Endothelial cell of hepatic sinusoid (primary cell): ENCODE data around the gene MGST2.

Experiments
- in situ Hi-C: cut with HindIII; loops from 2 replicates; pipeline ENCODE4 v1.10.0; 2017; ENCODE audit warnings: low sequenced_read_pairs

The MGST2 gene

DNA sequence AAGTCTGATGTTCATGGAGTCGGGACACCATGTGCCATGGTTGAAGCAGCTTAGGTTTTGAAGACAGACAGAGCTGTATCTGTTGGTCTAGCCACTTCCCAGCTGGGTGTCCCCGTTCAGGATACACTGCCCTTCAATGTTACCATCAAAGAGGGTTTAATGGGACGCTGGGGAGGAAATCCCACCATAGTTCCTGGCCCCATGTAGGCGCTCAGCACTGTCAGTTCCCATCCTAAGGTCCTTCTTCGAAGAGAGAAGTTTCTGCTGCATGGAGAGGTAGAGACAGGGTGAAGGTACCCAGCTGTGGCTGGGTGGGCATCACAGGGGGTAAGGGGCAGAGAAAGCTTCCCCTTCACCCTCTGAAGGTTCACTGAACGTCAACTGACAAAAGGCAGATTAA is 3.7 kb downstream of the MGST2 start:
- in situ Hi-C loops: no loop called here

DNA sequence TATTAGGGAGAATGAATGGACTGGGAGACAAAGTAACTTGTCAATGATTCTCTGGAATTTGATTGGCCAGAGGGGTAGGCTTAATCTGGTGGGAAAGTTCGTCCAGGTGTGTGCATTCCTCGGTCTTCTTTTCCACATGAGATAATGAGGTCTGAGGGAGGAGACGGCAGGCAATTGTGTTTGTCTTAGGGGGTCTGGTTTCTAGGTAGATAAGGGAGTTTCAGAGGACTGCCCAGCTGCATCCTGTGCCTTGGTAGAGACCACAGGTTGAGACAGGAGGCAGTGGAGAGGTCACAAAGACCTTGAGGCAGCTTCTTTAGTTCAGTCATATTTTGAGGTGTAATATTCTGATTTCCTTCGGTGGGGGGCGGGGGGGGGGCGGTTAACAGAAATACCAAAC is 4.3 kb downstream of the MGST2 start:
- in situ Hi-C loops: no loop called here

DNA sequence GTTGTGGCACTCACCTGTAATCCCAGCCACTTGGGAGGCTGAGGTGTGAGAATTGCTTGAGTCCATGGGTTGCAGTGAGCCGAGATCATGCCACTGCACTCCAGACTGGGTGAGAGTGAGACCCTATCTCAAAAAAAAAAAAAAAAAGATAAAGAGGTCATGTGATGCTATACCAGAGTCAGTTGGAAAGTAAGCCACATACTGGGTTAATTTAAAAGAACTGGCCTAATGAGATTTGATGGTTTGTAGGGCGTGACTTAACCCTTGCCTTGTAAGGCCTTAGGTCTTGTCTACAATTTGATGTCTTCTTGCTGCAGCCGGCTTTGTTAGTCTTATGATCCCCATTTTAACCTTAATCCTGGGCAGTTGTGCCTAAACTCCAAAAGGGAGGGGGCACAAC is 5.2 kb downstream of the MGST2 start:
- in situ Hi-C loops: no loop called here

DNA sequence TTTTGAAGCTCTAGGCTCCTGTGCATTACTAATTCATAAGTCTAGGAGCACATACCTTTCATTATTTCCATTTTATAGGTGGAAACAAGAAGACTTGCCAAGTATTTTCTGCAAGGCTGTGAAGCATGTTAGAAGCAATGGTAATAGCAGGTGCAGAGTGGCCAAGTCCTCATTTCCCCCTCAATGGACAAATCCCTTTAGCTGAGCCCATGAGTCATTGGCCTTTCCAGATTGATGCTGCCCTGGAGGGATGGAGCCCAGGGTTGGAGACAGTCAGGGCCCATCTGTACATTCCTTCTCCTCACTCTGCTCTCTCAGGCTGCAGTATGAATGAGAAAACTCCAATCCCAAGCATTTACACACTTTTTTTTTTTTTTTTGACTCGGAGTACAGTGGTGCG is 6.6 kb downstream of the MGST2 start:
- in situ Hi-C loops: no loop called here

DNA sequence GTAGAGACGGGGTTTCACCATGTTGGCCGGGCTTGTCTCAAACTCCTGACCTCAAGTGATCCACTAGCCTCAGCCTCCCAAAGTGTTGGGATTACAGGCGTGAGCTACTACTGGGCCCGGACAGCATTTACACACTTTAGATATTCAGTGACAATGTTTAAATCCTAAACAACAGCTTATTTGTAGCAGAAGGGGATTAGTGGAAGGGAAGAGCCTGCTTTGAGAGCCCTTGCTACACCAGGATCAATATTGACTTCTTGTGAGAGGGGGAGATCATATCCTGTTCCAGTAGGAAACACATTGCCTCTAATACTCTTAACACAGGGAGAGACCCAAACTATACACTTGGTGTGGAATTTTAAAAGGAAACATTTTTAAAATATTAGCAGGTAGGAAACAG is 7.1 kb downstream of the MGST2 start:
- in situ Hi-C loops: no loop called here

DNA sequence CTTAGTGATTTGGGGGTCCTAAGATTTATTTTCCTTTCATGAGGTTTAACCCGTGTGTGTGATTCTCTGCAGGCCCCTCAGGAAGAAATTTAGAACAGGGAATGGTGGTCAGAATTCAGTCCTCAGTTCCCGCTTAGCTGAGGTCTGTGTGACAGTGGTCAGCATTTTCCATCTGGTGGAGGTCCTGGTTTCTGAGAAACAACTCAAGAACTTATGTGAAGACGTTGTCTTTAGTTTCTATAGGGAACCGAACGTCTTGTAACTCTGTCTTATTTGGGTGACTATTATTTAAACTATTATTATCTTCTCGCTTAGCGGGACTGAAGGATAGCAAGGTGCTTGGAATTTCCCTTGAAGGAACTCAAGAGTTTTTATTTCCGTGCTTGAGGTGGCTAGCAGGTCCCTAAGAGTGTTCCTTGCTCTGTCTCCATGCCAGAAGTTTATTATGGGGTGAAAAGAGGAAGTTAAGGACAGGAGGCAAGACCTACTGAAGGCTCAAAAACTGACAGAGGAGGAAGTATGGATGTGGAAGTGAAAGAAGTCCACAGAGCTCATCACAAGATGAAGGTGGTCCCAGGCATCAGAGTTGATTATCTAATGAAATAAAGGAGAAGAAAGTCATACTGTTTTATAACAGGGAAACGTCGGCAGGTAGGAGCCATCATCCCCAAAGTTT is 9.4 kb downstream of the MGST2 start:
- in situ Hi-C loops: loop anchor here (5.0 kb wide), 1 partner anchor 48 kb away; no protein-coding TSS in a partner anchor

DNA sequence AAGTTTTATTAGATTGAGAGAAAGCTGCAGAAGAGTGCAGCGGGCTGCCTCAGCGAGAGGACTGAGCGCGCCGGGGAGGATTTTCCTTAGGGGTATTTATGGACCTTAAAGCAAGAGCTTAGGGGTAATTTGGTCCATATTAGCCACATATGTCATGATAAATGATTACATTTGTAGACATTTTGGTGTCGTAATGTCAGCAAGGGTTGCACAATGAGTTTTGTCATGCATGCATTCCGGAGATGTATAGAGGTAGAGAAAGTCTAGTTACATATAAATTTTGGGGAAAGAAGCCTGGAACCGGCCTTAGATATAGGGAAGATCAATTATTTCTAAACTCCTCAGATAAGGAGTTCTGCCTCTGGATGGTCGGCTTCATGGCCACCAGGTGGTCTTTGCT is 10.0 kb downstream of the MGST2 start:
- in situ Hi-C loops: loop anchor here (5.0 kb wide), 1 partner anchor 48 kb away; no protein-coding TSS in a partner anchor

DNA sequence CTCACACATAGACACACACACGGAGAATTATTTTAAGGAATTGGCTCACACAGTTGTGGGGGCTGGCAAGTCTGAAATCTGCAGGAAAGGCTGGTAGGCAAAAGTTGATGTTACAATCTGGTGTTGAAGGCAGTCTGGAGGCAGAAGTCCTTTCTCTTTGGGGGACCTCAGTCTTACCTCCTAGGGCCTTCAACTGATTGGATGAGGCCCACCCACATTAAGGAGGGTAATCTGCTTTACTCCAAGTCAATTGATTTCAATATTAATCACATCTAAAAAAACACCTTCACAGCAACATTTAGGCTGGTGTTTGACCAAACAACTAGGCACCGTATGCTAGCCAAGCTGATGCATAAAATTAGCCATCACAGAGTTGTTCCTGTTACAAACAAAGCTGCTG is 10.7 kb downstream of the MGST2 start:
- in situ Hi-C loops: loop anchor here (5.0 kb wide), 1 partner anchor 49 kb away; no protein-coding TSS in a partner anchor

DNA sequence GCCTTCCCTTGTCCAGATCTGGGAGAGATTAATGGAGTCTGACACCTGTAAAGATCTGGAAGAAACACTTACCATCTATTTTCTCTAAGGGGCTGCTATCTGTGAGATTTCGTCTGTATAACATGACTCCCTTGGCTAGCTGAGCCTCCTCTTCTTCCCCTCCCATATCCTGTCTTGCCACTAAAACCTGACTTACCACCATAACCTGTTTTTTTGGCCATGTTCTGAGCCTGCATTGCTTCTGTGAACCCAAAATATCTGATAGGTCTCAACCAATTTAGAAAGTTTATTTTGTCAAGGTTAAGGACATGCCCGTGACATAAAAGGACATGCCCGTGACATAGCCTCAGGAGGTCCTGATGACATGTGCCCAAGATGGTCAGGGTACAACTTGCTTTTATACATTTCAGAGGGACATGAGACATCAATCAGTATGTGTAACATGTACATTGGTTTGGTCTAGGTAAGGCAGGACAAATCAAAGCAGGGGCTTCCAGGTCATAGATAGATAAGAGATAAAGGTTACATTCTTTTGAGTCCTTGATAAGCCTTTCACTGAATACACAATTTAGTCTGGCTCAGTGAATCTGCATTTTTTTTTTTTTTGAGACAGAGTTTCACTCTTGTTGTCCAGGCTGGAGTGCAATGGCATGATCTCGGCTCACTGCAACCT is 11.4 kb downstream of the MGST2 start:
- in situ Hi-C loops: loop anchor here (5.0 kb wide), 1 partner anchor 50 kb away; no protein-coding TSS in a partner anchor

DNA sequence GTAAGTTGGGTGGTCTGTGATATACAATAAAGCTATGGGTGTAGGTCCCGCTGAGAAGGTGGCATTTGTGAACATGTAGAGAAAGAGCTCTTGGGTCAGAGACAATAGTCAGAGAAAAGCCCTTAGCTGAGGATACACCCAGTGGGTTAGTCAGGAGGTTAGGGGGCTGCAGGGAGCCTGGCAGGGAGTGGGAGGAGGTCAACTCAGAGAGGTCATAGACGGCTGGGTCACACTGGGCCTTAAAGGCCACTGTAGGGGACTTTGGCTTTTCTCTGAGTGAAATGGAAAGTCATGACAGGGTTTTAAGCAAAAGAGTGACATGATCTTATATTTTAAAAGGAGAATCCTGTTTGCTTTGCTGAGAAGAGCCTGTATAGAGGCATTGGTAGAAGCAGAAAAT is 16.7 kb downstream of the MGST2 start:
- in situ Hi-C loops: no loop called here

DNA sequence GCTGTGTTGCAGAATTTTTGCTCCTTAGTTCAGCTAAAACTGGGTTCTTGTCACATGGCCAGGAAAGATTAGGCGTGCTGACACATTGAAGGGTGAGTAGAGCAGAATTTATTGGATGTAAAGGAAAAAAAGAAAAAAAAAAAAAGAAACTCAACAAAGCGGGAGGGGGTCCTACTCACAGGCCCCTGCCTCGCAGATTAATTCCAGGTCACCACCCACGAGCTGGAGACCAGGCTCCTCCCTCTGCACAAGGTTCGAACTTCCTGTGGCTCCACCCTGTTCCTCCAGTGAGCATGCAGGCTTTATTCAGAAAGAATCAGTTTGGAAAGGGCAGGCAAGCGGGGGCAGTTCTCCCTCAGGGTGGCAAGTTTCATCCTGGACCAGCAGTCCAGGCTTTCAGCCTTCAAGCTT is 17.1 kb downstream of the MGST2 start:
- in situ Hi-C loops: no loop called here

DNA sequence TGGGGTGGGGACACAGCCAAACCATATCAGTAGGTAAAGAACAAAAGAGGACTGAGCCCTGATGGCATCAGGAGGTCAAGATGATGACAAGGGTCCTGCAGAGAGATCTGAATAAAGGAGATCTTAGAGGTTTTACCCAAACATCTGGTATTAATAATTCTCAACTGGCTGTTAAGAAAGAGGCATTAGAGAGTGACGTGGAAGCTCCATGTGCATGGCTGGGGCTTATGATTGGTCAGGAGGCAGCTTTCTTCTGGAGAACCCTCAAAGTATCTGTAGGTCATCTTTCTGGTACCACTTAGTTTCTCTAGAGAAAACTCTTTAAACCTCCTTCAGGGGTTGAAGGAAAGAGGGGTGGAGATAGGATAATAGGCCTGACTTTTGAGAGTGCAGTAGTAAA is 18.7 kb downstream of the MGST2 start:
- in situ Hi-C loops: no loop called here

DNA sequence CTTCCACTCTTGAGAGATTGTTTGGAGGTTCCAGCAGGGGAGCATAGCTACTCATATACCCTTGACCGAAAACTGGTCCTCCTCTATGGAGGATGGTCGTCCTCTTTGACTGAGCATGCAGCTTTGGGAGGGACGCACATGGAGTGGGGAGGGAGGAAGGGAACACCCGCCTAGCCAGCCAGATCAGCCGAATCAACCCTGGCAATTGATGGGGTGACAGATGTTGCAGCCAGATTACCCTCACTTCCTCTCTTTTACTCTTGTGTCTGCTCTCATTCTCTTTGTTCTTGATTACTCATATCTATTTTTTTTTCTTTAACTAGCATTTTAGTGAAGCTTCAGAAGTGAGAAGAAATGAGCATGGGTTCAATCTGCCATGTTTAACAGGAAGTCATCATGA is 19.6 kb downstream of the MGST2 start:
- in situ Hi-C loops: no loop called here

DNA sequence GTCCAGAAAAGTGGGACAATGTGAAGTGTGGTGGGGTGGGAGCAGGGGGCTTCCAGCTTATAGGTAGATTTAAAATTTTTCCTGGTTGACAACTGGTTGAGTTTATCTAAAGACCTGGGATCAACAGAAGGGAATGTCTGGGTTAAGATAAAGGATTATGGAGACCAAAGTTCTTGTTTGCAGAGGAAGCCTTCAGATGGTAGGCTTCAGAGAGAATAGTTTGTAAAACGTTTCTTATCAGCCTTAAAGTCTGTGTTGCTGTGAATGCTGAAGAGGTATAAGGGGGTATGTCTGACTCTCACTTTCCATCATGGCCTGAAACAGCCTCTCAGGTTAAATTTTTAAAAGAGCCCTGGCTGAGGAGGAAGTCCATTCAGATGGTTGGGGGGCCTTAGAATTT is 20.5 kb downstream of the MGST2 start:
- in situ Hi-C loops: no loop called here

DNA sequence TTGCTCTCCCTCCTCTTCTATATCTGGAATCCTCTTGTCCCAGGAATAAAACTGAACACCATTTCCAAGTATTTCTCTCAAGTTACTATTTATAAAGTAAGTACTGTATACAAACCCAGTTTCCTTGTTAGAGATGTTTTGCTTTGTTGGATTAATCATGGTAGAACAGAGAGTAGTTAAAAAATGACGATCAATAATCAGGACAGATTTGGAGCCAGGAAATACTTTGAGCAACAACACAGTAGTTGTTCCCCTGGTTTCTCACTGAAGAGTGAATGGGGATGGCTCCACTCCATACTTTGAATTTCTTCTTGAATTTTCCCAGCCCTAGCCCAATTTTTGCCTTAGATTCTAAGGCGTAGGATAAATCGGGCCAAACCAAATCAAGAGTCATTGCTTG is 21.4 kb downstream of the MGST2 start:
- in situ Hi-C loops: no loop called here

DNA sequence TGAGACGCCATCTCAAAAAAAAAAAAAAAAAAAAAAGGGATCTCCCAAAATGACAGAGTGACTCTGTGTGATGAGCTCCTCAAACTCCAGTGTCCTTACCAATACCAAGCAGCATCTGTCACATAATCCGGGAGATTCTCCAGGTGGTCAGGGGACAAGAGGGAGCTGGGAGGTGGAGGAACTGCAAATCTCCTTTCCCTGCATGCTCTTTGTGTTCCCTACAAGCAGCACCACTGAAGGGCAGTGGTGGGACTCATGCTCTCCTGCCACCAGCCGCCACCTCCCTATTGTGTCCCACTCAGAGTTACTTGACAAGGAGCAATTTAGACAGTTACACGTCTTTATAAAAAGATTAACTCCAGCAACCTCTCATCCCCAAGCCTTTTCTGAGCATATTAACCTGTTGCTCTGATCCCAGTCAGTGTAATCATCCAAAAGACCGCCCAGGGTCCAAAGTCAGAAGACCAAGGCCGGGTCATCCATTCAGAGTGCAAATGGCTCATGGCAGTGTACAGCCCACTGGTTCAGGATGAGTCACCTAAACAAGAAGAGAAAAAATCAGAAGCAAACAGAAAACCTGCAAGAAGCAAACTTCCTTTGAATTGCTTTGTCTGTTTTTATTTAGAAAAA is 23.6 kb downstream of the MGST2 start:
- in situ Hi-C loops: no loop called here

DNA sequence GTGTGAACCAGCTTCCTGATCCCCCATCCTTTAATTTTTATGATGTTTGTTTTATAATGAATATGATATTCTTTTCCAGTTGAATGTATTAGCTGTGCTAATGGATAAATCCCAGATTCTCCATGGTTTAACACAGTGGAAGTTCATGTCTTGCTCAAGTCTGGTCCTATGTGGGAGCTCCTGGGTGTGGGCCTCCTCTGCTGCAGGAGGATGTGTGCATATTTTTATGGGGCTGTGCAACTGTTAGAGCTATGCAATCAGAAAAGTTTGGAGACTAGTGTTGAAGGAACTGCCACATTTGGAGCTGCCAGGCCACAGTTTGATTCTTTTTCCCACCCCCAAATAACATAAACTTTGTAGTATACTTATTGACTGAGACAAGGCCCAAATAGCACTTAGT is 24.8 kb downstream of the MGST2 start:
- in situ Hi-C loops: no loop called here

DNA sequence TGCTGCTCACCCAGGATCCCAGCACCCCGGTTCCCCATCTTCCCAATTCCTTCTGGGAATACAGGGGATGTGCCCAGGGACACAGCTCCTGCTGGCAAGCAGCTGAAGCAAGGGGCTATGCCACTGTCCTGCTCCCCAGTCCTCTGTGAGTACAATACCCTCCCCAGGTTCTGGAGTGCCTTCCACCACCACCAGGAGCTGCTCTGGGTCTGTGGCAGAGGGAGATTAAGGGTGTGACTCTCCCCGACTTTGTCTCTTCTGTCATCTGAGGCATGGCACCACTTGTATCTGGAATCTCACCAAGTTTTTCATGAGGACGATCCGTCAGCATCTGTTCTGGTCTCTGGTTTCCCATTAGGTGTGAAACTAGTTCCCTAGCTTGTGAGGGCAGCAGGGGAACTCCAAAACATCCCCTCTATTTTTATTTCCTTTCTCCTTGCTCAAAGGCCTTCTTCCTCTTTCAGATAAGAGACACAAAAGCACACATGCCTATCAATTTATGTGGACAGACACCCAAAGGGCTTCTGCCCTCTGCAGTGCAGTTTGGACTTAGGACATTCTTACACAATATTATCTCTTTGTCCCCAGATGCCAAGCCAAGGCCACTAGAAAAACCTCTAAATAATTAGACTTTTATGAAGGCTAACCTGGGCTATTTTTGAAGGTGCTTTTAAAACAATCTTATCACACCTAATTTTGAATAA is 26.8 kb downstream of the MGST2 start:
- in situ Hi-C loops: no loop called here

DNA sequence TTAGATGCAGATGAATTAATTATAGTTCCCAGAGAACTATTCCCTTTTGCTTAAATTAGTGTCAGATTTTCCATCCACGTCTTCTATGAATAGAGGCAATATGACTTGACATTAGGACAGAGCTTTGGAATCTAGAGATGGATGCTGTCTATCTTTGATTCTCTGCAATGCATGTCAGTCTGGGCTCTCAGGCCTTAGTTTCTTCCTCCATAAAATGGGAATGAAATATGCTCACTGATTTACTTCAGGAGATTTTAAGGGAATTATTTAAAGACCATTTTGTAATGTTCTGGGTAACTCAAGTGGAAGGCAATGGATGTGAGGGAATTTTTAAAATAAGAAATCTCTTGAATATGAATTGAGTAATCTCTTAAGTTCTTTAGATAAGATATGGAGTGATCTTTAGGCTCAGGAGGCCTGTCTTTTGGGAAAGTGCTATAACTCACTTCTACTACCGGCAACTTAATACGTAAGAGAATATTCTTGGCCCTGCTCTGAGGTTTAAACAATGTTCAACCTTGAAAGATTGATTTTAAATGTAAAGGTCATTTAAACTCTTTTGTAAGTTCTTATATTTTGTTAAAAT is 29.0 kb downstream of the MGST2 start:
- in situ Hi-C loops: no loop called here

DNA sequence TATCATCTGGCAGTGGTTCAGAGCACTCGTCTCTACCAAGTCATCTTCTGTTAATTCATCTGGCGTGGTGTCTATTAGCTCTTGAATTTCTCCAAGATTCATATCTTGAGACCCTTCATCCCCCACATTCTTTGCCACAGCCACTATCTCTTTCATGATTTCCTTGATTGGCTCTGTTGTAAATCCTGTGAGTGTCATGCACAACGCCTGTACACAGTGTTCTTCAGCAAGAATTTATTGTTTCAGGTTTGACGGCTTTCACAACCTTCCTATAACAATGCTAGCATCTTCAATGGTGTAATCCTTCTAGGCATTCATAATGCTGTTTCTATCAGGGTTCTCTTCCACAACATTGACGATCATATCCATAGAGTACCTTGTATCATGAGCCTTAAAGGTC is 30.9 kb downstream of the MGST2 start:
- in situ Hi-C loops: no loop called here
